B cell (primary cell): ENCODE results near the gene LGALS14.

ENCODE experiments used
- CTCF ChIP-seq: fragments of 200-600 bp; IDR thresholded peaks from one replicate; pipeline ENCODE4 v1.8.0; 2022; ENCODE audit warnings: antibody characterized with exemption, mild to moderate bottlenecking
- EZH2 ChIP-seq: IDR thresholded peaks from 2 replicates; pipeline ENCODE4 v1.6.1; 2012; ENCODE audit warnings: borderline replicate concordance, low read depth, mild to moderate bottlenecking, moderate library complexity, low read length; ENCODE audit not compliant: insufficient read depth, poor library complexity, severe bottlenecking

DNA sequence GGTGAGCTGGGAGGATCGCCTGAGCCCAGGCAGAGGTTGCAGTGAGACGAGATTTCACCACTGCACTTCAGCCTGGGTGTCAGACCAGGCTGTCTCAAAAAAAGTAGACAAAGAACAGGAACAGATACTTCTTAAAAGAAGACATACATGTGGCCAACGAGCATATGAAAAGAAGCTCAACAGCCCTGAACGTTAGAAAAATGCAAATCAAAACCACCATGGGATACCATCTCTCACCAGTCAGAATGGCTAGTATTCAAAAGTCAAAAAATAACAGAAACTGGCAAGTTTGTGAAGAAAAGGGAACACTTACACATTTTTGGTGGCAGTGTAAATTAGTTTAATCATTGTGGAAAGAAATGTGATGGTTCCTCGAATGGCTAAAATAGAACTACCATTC lies 3.0 kb upstream of the LGALS14 start:
- TF ChIP-seq CTCF (no peak), EZH2 (no peak)
